Mucosa of rectum (tissue), 2 donors: Measurements from ENCODE around the gene TSPAN18.

Source experiments
- H3K27ac ChIP-seq, 2 donors: one replicate each; pipeline ENCODE4 v1.7.0; 2013; ENCODE audit warnings: inconsistent platforms in 2 of 2, low read depth in 2 of 2, low read length in 2 of 2
- H3K27me3 ChIP-seq, 2 donors: one replicate each; pipeline ENCODE4 v1.7.0; 2013; ENCODE audit warnings: low read length in 2 of 2; ENCODE audit not compliant: control insufficient read depth in 2 of 2, insufficient read depth in 2 of 2
- H3K36me3 ChIP-seq, 2 donors: one replicate each; pipeline ENCODE4 v1.7.0; 2013; ENCODE audit warnings: low read length in 2 of 2; ENCODE audit not compliant: control insufficient read depth in 2 of 2, insufficient read depth in 2 of 2
- H3K4me1 ChIP-seq, 2 donors: one replicate each; pipeline ENCODE4 v1.7.0; 2013; ENCODE audit warnings: low read length in 2 of 2, mild to moderate bottlenecking in 1 of 2; ENCODE audit not compliant: control insufficient read depth in 2 of 2, insufficient read depth in 2 of 2
- H3K4me3 ChIP-seq, 2 donors: one replicate each; pipeline ENCODE4 v1.7.0; 2013; ENCODE audit warnings: low read length in 2 of 2
- H3K9ac ChIP-seq, 2 donors: one replicate each; pipeline ENCODE4 v1.7.0; 2013; ENCODE audit warnings: low read length in 2 of 2, low read depth in 1 of 2, mild to moderate bottlenecking in 1 of 2
- H3K9me3 ChIP-seq, 2 donors: one replicate each; pipeline ENCODE4 v1.7.0; 2013; ENCODE audit warnings: low read length in 2 of 2; ENCODE audit not compliant: control insufficient read depth in 2 of 2
- donor health status: healthy.
- donor health status: Normal muscosa, but diverticular disease.

TSPAN18 gene

GRCh38 chr11:44980533-44981427, 254.0 kb downstream of the TSPAN18 start:
- Histone ChIP-seq H3K27ac (peak overlapping the region; percentile 93 to 95), H3K27me3 (no peaks in the 10 kb centered on the region), H3K4me3 (peak overlapping the region in 1 of 2 donors; percentile 10), H3K9ac (peak overlapping the region; percentile 47 to 64), H3K9me3 (no peaks in the 10 kb centered on the region), H3K4me1 (peaks cover 49 to 50% of the 10 kb centered on the region in 2 donors), H3K36me3 (no peaks in the 10 kb centered on the region)
